SK-N-SH treated with all-trans-retinoic acid at 6 μM for 48 hours (cell line): ENCODE measurements around the gene MAPK10.
"Not testable (repeated sequence)": the region's sequence is repeated elsewhere in the genome, so short reads cannot be mapped to it uniquely, and the experiment has no call there.

Experiments
- ATAC-seq: fragments of 200-7000 bp; cut with Tn5 transposase; 3 replicates; pipeline ENCODE4 v1.9.1; 2020; ENCODE audit warnings: mild to moderate bottlenecking, moderate library complexity
- ARNTL ChIP-seq: fragments of 450-650 bp; formaldehyde crosslinking; IDR thresholded peaks from 2 replicates; pipeline ENCODE4 v1.5.0; 2020; ENCODE audit warnings: low read depth, mild to moderate bottlenecking, moderate library complexity, borderline replicate concordance
- BACH2 ChIP-seq: fragments of 250-450 bp; sonication (Bioruptor Pico); IDR thresholded peaks from 2 replicates; pipeline ENCODE4 v1.9.0; 2021; ENCODE audit warnings: mild to moderate bottlenecking, borderline replicate concordance
- CREB5 ChIP-seq: fragments of 250-450 bp; sonication (Bioruptor Pico); IDR thresholded peaks from 2 replicates; pipeline ENCODE4 v1.5.1; 2020; ENCODE audit warnings: low read depth, mild to moderate bottlenecking, moderate library complexity
- CSDC2 ChIP-seq: fragments of 250-450 bp; sonication (Bioruptor Pico); IDR thresholded peaks from 2 replicates; pipeline ENCODE4 v1.5.0; 2020; ENCODE audit warnings: mild to moderate bottlenecking, moderate library complexity
- CSRNP3 ChIP-seq: fragments of 250-450 bp; sonication (Bioruptor Pico); IDR thresholded peaks from 2 replicates; pipeline ENCODE4 v1.5.1; 2021; ENCODE audit warnings: mild to moderate bottlenecking, moderate library complexity
- ESRRG ChIP-seq: fragments of 250-450 bp; sonication (Bioruptor Pico); IDR thresholded peaks from 2 replicates; pipeline ENCODE4 v1.6.1; 2021; ENCODE audit warnings: mild to moderate bottlenecking
- GLIS3 ChIP-seq: fragments of 250-450 bp; sonication (Bioruptor Pico); IDR thresholded peaks from 2 replicates; pipeline ENCODE4 v1.5.0; 2020; ENCODE audit warnings: mild to moderate bottlenecking, moderate library complexity
- ISL1 ChIP-seq: fragments of 250-450 bp; sonication (Bioruptor Pico); IDR thresholded peaks from 2 replicates; pipeline ENCODE4 v2.1.2; 2022; ENCODE audit warnings: mild to moderate bottlenecking, moderate library complexity
- PATZ1 ChIP-seq: fragments of 250-450 bp; sonication (Bioruptor Pico); IDR thresholded peaks from 2 replicates; pipeline ENCODE4 v1.8.0; 2020; ENCODE audit warnings: mild to moderate bottlenecking, moderate library complexity, borderline replicate concordance
- POU6F1 ChIP-seq: fragments of 250-450 bp; sonication (Bioruptor Pico); IDR thresholded peaks from 2 replicates; pipeline ENCODE4 v1.8.0; 2021; ENCODE audit warnings: low read depth, mild to moderate bottlenecking, moderate library complexity, borderline replicate concordance
- PPARA ChIP-seq: fragments of 250-450 bp; sonication (Bioruptor Pico); IDR thresholded peaks from 2 replicates; pipeline ENCODE4 v1.5.0; 2020; ENCODE audit warnings: mild to moderate bottlenecking, borderline replicate concordance
- RARB ChIP-seq: fragments of 250-450 bp; sonication (Bioruptor Pico); IDR thresholded peaks from 2 replicates; pipeline ENCODE4 v1.8.0; 2021; ENCODE audit warnings: mild to moderate bottlenecking, moderate library complexity
- TCF4 ChIP-seq: fragments of 250-450 bp; sonication (Bioruptor Pico); IDR thresholded peaks from 2 replicates; pipeline ENCODE4 v1.8.0; 2021; ENCODE audit warnings: mild to moderate bottlenecking, moderate library complexity, borderline replicate concordance
- TOX ChIP-seq: fragments of 250-450 bp; sonication (Bioruptor Pico); IDR thresholded peaks from 2 replicates; pipeline ENCODE4 v1.8.0; 2021; ENCODE audit warnings: mild to moderate bottlenecking, moderate library complexity, borderline replicate concordance
- ZC3H10 ChIP-seq: fragments of 250-450 bp; sonication (Bioruptor Pico); IDR thresholded peaks from 2 replicates; pipeline ENCODE4 v1.5.1; 2021; ENCODE audit warnings: mild to moderate bottlenecking, moderate library complexity
- ZFP3 ChIP-seq: fragments of 250-450 bp; sonication (Bioruptor Pico); IDR thresholded peaks from 2 replicates; pipeline ENCODE4 v1.5.0; 2020; ENCODE audit warnings: mild to moderate bottlenecking, moderate library complexity
- ZFP30 ChIP-seq: fragments of 450-650 bp; formaldehyde crosslinking; IDR thresholded peaks from 2 replicates; pipeline ENCODE4 v1.5.0; 2022; ENCODE audit warnings: mild to moderate bottlenecking, moderate library complexity
- ZNF565 ChIP-seq: fragments of 450-650 bp; formaldehyde crosslinking; conservative IDR thresholded peaks from 2 replicates; pipeline ENCODE4 v1.5.0; 2020; ENCODE audit warnings: low read depth, mild to moderate bottlenecking, moderate library complexity
- ZNF70 ChIP-seq: fragments of 450-650 bp; formaldehyde crosslinking; IDR thresholded peaks from 2 replicates; pipeline ENCODE4 v1.5.0; 2020; ENCODE audit warnings: mild to moderate bottlenecking, moderate library complexity
- ZNF8 ChIP-seq: fragments of 450-650 bp; formaldehyde crosslinking; IDR thresholded peaks from 2 replicates; pipeline ENCODE4 v1.5.0; 2020; ENCODE audit warnings: mild to moderate bottlenecking, moderate library complexity

Gene MAPK10

GRCh38 chr4:86181585-86181984 lies 178.3 kb downstream of the MAPK10 start:
- ATAC-seq = peak; percentile 83
- TF ChIP-seq PPARA (CRISPR knock-in tag) (no peak), ISL1 (CRISPR knock-in tag) (peak; percentile 68), ZFP3 (peak; percentile 99), ARNTL (CRISPR knock-in tag) (no peak)

GRCh38 chr4:86178211-86178610 lies 181.6 kb downstream of the MAPK10 start:
- no peak for ATAC-seq
- TF ChIP-seq TCF4 (no peak), CREB5 (CRISPR knock-in tag) (no peak), PATZ1 (CRISPR knock-in tag) (no peak), ZNF70 (CRISPR knock-in tag) (no peak), PPARA (CRISPR knock-in tag) (no peak), RARB (CRISPR knock-in tag) (no peak), TOX (CRISPR knock-in tag) (no peak), ZFP30 (CRISPR knock-in tag) (no peak), ESRRG (CRISPR knock-in tag) (no peak), CSRNP3 (CRISPR knock-in tag) (no peak), ZNF8 (no peak), GLIS3 (CRISPR knock-in tag) (no peak), POU6F1 (CRISPR knock-in tag) (no peak), ISL1 (CRISPR knock-in tag) (no peak), BACH2 (CRISPR knock-in tag) (no peak), ZC3H10 (no peak), CSDC2 (CRISPR knock-in tag) (no peak), ARNTL (CRISPR knock-in tag) (no peak)

GRCh38 chr4:86174506-86174905 lies 185.3 kb downstream of the MAPK10 start:
- no peak for ATAC-seq
- TF ChIP-seq PPARA (CRISPR knock-in tag) (no peak), ISL1 (CRISPR knock-in tag) (no peak), CREB5 (CRISPR knock-in tag) (no peak), CSDC2 (CRISPR knock-in tag) (no peak), ZNF70 (CRISPR knock-in tag) (no peak), ESRRG (CRISPR knock-in tag) (no peak), ARNTL (CRISPR knock-in tag) (no peak), RARB (CRISPR knock-in tag) (no peak), CSRNP3 (CRISPR knock-in tag) (no peak), TOX (CRISPR knock-in tag) (no peak), TCF4 (no peak), POU6F1 (CRISPR knock-in tag) (no peak), ZNF565 (no peak), GLIS3 (CRISPR knock-in tag) (no peak)

GRCh38 chr4:86168335-86168734 lies 191.5 kb downstream of the MAPK10 start:
- ATAC-seq = not testable (repeated sequence)
